NCI-H1436 treated with DMSO at 0.1 percent for 48 hours (cell line): ENCODE data around the gene HOXB8.

Experiments used
- DNase-seq: peaks from one replicate; lab custom pipeline; 2025; lab: John Stamatoyannopoulos, UW

Gene HOXB8

DNA sequence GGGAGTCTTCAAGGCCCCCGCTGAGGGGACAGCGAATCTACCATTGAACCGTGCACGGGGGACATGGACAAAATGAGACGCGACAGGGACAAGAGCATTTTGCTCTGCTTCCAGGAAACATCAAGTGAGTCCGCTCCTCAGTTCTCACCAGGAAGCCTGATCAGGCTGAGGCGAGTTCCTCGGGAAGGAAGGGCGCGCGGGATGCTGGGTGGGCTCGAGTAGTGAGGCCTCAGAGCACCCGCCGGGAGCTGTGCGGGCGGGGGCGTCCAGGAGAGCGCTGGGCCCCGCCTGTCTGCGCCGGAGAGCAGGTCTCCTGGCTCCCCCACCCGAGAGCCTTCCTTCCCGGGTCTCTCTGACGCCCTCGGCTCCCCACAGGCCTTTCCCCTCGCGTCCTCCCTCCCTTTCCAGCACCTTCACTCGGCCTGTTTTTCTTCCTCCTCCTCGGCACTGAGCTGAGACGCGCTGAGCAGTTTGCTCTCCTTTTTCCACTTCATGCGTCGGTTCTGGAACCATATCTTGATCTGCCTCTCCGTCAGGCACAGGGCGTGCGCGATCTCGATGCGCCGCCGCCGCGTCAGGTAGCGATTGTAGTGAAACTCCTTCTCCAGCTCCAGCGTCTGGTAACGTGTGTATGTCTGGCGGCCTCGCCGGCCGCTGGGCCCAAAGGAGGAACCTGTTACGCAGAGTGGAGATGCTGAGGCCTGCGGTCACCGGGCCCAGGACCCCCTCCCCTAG is 18.9 kb downstream of the HOXB8 start:
- DNase-seq: no peak

DNA sequence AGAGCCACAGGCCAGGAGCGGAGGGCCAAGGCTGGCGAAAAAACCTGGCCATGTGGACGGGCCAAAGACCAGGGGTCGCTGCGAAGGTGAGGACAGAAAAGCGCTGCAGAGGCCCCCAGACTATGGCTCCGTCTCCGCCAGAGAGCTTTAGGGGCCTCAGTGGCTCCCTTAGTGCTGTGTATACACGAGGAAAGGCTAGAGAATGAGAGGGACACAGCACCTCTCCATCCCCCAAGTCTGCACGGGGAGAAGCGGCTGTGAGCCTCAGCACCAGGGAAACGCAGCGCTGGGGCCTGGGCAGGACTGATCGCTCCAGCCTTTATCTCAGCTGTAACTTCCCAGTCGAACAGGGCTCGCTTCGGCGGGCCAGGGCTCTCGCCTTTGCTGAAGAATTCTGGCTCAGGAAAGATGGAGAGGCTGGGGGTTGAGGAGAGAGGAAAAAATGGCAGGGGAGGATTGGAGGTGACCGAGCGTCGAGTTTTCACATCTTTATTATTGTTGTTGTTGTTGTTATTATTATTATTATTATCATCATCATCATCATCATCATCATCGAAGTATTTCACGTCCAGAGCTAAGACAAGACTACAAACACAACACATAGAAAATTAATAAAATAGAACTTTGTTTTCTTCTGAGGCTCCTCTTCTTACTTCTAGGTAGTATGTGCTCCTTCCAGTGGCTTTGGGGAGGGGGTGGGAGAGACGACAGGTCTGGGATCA is 19.7 kb downstream of the HOXB8 start:
- no peak for DNase-seq

- no peak for DNase-seq
These were observed 20.4 kb downstream of the HOXB8 start for GRCh38 chr17:48594538-48595277.

DNA sequence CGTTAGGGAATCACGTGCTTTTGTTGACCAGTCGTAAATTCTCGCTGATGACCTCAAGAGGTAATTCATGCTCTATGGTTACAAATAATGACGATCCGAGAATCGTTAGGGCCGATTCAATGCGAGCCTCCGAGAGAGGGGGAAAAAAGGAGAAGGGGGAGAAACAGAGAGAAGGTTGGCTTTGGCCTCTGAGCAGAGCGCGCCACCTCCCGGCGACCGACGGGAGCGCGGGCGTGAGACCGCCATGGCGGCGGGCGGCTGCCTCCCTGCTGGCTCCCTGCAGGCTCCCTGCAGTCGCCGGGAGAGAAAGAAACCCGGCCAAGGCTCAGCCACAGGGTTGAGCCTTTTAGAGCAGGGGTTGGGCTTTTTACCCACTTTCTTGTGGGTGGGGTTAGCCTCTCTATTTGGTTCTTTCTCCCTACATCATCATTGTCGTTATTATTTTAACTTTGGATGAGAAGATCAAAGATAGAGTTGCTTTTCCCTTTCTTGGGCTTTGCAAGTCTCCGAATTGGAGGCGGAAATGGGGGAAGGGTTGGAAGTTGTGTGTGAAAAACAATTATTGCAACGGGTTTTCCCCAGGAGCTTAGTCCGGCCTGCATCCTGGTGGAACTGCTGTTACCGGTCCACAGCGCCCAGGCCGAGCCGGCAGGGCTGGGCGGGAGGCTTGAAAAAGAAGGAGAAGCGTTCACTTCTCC is 21.1 kb downstream of the HOXB8 start:
- no peak for DNase-seq

- DNase-seq: no peak
These were observed 21.8 kb downstream of the HOXB8 start, which contains the start of gene HOXB5 for GRCh38 chr17:48593126-48593829. Gene HOXB5 (minus strand): TSS chr17:48593779. CDS start chr17:48593682, 97 bp downstream.

DNA sequence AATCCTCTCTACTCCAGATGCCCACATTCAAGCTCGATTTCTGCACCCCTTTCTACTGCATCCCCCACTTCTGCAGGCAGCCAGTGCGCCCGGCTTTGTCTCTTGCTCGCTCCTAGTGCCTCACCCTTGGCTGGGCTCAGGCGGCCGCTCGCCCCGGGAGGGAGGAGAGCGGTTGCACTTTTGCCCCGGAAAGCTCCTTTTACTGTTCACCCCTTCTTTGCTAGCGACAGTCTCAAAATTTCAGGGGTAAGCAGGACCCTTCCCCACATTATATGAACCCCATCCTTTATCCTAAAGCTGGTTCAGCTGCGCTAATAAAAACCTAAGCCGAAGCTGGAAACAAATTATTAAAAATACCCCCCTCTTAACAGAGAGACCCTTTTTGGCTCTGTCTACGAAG is 22.5 kb downstream of the HOXB8 start:
- no peak for DNase-seq

DNA sequence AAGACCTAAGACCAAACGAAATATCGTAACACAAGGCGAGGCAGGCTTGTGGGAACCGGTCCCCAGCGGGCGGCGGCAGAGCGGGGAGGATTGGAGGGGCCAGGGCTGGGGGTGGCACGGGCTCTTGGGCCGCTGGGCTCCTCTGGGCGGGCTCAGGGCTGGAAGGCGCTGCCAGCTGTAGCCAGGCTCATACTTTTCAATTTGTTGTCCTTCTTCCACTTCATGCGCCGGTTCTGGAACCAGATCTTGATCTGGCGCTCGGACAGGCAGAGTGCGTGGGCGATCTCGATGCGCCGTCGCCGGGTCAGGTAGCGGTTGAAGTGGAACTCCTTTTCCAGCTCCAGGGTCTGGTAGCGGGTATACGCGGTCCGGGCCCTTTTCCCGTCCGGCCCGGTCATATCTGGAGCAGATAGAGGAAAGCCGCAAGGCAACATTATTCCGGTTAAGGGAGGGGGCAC is 23.0 kb downstream of the HOXB8 start:
- DNase-seq: no peak

GRCh38 chr17:48591255-48592056 is 23.6 kb downstream of the HOXB8 start:
- DNase-seq: no peak

- no peak for DNase-seq
These were observed 24.4 kb downstream of the HOXB8 start for GRCh38 chr17:48590607-48591161.

GRCh38 chr17:48589831-48590606 is 25.1 kb downstream of the HOXB8 start, which contains the start of gene HOXB3:
Gene HOXB3 (minus strand): TSS chr17:48590241. CDS start chr17:48552474, 37,767 bp downstream.
- DNase-seq: no peak

DNA sequence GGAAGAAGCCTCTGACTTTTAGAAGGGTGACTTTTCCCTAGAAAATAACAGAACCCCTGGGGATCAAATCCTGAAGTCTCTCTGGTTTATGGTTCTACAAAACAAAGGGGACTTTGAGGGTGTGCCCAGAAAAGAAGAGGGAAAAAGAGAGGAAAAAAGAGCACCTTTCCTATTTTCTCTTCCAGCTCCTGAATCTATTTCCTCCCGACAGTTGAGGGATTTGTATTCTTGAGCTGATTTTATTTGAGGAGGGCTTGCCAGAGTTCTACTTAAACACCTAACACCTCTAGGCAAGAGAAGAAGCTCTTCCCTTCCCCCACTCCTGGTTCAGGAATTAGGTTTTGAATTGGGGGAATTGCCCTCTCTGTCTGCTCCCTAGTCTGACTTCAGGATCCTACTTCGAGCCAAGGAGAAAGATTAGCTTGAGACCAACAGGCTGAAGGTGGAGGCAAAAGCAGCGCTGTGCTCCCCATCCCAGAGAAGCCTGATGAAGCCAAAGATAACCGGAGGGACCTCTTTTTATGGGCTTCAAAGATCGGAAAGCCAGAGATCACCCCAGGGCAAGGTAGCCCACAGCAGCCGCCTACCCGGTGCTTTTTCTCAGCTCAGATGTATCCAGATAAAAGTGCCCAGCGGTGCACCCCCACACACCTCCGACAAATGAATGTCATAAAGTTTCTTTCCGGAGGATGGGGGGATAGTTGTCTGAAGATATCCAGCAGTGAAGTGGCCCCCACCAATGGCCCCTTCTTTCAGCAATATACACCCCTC is 25.8 kb downstream of the HOXB8 start:
- no peak for DNase-seq

GRCh38 chr17:48588528-48588927 is 26.6 kb downstream of the HOXB8 start:
- no peak for DNase-seq

DNA sequence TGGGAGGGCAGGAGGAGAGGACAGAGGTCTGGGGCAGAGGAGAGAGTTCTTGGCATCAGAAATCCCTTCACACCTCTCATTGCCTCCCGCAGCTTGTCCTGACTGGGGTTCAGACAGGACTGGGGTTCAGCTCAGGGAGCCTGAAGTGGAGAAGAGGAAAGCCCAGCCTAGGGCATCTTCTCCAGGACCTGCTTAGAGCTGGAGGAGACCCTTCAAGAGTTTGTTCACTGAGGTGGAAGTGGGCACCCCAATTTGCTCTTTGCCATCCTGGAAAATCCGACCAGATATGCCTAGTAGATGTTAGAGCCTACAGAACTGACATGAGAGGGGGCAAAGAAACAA is 27.0 kb downstream of the HOXB8 start:
- DNase-seq: no peak

DNA sequence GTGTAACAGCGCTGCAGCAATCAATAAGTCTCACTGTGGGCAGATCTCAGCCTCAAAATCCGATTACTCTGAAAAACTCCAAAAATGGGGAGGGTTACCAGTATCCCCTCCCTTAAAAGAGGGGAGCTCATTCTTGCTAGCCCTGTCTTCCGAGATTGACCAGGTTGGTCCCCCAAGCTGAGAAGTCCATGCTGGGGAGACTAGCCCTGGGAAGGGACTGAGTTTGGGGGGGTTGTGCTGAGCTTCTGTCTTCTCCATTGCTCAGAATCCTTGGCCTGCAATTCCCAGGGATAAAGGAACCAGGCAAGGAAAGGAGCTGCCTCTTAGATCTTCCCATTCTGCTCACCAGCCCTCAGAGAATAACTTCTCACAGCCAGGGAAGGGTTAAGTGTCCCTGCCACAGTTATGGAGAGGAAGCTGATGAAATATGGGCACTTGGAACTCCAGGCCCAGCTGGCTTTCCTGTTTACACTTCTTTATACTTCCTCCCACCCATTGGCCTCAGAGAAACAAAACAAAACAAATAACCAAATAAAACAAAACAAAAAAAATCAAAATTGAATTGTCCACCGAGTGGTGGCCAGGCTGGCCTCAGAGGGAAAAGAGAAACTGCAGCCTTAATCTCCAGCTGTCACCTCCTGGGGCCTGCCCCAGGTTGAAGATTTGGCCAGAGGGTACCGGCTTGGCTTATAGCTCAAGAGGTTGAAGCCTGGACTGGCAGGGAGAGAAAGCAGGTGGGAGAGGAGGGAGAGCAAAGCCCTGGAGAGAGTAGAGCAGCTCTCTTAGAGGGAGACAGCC is 27.6 kb downstream of the HOXB8 start:
- no peak for DNase-seq

DNA sequence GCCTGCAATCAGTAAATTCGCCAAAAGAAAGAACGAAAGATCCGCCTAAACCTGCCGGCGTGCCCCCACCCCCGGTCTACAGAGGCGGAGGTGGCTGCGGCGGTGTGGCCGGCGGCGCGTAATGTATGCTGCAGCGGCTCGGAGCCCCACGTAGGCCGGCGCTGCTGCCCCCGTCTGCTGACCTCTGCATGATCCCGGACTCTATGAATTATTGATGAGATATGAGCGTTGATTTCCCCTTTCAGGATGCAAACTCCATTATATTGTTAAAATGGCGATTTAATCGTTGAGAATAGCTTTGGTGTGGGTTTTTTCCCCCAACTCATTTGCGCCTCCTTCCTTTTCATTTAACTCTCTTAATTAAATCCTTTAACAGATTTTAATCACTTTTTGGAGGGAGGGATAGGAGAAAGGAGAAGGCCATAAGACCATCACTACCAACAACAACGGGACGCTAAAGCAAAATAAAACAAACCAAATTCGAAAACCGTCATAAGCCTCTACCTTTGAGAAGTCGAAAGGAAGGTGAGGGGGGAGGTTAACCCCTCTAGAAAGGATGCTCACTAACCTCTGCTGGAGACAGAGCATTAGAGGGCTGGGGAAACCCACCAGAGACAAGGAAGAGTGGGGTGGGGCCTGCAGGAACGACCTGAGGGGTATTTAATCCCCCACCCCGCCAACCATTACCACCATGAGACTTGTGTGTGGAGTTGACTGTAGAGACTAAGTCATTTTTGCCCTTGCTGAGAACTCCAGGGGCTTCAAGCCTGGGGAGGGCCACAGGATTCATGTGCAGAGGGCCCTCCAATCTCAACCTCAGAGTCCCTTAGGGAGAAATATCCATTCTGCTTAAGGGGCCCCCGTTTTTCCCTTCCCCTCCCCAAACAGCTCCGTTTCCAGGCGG is 28.5 kb downstream of the HOXB8 start:
- no peak for DNase-seq

GRCh38 chr17:48584223-48584741 is 30.8 kb downstream of the HOXB8 start:
- DNase-seq: no peak
